ENCODE data around the gene ENHO.

- TF ChIP-seq CREB1 (IDR thresholded peaks at IDR 0.05; ENCODE audit: low read depth) (no peak), PBX3 (IDR thresholded peaks at IDR 0.05; ENCODE audit: insufficient replicate concordance, low read depth, low read length) (no peak), HDAC6 (IDR thresholded peaks at IDR 0.05; ENCODE audit: unreplicated experiment) (no peak), POLR2AphosphoS5 (IDR thresholded peaks at IDR 0.05; ENCODE audit: low read length) (no peak), POLR2A (IDR thresholded peaks at IDR 0.05; ENCODE audit: low read depth, low read length) (no peak), MTA2 (IDR thresholded peaks at IDR 0.05; ENCODE audit: low read depth) (no peak)
- TF ChIP-seq, protein P1, sequence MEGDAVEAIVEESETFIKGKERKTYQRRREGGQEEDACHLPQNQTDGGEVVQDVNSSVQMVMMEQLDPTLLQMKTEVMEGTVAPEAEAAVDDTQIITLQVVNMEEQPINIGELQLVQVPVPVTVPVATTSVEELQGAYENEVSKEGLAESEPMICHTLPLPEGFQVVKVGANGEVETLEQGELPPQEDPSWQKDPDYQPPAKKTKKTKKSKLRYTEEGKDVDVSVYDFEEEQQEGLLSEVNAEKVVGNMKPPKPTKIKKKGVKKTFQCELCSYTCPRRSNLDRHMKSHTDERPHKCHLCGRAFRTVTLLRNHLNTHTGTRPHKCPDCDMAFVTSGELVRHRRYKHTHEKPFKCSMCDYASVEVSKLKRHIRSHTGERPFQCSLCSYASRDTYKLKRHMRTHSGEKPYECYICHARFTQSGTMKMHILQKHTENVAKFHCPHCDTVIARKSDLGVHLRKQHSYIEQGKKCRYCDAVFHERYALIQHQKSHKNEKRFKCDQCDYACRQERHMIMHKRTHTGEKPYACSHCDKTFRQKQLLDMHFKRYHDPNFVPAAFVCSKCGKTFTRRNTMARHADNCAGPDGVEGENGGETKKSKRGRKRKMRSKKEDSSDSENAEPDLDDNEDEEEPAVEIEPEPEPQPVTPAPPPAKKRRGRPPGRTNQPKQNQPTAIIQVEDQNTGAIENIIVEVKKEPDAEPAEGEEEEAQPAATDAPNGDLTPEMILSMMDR (IDR thresholded peaks at IDR 0.05 in 2 of 3, conservative IDR thresholded peaks at IDR 0.05 in 1 of 3; ENCODE audit: control insufficient read depth in 2 of 3, extremely low read depth in 1 of 3, insufficient read depth in 1 of 3, low read depth in 3 of 3, low read length in 3 of 3): no peak
- TF ChIP-seq, protein P2, sequence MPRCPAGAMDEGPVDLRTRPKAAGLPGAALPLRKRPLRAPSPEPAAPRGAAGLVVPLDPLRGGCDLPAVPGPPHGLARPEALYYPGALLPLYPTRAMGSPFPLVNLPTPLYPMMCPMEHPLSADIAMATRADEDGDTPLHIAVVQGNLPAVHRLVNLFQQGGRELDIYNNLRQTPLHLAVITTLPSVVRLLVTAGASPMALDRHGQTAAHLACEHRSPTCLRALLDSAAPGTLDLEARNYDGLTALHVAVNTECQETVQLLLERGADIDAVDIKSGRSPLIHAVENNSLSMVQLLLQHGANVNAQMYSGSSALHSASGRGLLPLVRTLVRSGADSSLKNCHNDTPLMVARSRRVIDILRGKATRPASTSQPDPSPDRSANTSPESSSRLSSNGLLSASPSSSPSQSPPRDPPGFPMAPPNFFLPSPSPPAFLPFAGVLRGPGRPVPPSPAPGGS (IDR thresholded peaks at IDR 0.05; ENCODE audit: borderline replicate concordance, insufficient read depth, low read depth, low read length, poor library complexity, severe bottlenecking): no peak
Measured at GRCh38 chr9:34526026-34526425, 3.2 kb upstream of the ENHO start.

All from GM12878 (cell line).